SK-N-SH treated with all-trans-retinoic acid at 6 μM for 48 hours (cell line): ENCODE results near the gene DCPS.

Experiments
- CSDC2 ChIP-seq: fragments of 250-450 bp; sonication (Bioruptor Pico); IDR thresholded peaks from 2 replicates; pipeline ENCODE4 v1.5.0; 2020; ENCODE audit warnings: mild to moderate bottlenecking, moderate library complexity
- ESRRG ChIP-seq: fragments of 250-450 bp; sonication (Bioruptor Pico); IDR thresholded peaks from 2 replicates; pipeline ENCODE4 v1.6.1; 2021; ENCODE audit warnings: mild to moderate bottlenecking
- ISL1 ChIP-seq: fragments of 250-450 bp; sonication (Bioruptor Pico); IDR thresholded peaks from 2 replicates; pipeline ENCODE4 v2.1.2; 2022; ENCODE audit warnings: mild to moderate bottlenecking, moderate library complexity
- POU6F1 ChIP-seq: fragments of 250-450 bp; sonication (Bioruptor Pico); IDR thresholded peaks from 2 replicates; pipeline ENCODE4 v1.8.0; 2021; ENCODE audit warnings: low read depth, mild to moderate bottlenecking, moderate library complexity, borderline replicate concordance
- RARB ChIP-seq: fragments of 250-450 bp; sonication (Bioruptor Pico); IDR thresholded peaks from 2 replicates; pipeline ENCODE4 v1.8.0; 2021; ENCODE audit warnings: mild to moderate bottlenecking, moderate library complexity
- SNAI2 ChIP-seq: fragments of 250-450 bp; sonication (Bioruptor Pico); IDR thresholded peaks from 2 replicates; pipeline ENCODE4 v1.5.0; 2020; ENCODE audit warnings: mild to moderate bottlenecking, moderate library complexity
- TCF4 ChIP-seq: fragments of 250-450 bp; sonication (Bioruptor Pico); IDR thresholded peaks from 2 replicates; pipeline ENCODE4 v1.8.0; 2021; ENCODE audit warnings: mild to moderate bottlenecking, moderate library complexity, borderline replicate concordance
- ZNF70 ChIP-seq: fragments of 450-650 bp; formaldehyde crosslinking; IDR thresholded peaks from 2 replicates; pipeline ENCODE4 v1.5.0; 2020; ENCODE audit warnings: mild to moderate bottlenecking, moderate library complexity

GRCh38 chr11:126385991-126386728 lies 82.3 kb downstream of the DCPS start:
- TF ChIP-seq ESRRG (CRISPR knock-in tag) (no peak), SNAI2 (CRISPR knock-in tag) (no peak), ZNF70 (CRISPR knock-in tag) (no peak), RARB (CRISPR knock-in tag) (no peak), POU6F1 (CRISPR knock-in tag) (no peak), TCF4 (no peak), ISL1 (CRISPR knock-in tag) (no peak), CSDC2 (no peak)
